A549 (cell line): ENCODE measurements around the gene MALAT1. TPM values are rescaled to one million over a fixed set of nuclear protein-coding genes. Genes with fewer than 3 reads are reported as not detected.
A peak's percentile ranks its signal among the peaks of the same experiment; 100 is the strongest.

Experiments used
- ATAC-seq, 2 experiments: fragments of 200-7000 bp in 1 of 2; fragments of >200 bp in 1 of 2; cut with Nextera tagmentation in 1 of 2; cut with Tn5 transposase in 1 of 2; 3 replicates each; pipeline versions ENCODE4 v1.8.0 to v1.9.1; 2018 to 2020; ENCODE audit warnings: mild to moderate bottlenecking in 1 of 2, moderate library complexity in 1 of 2
- CTCF ChIA-PET: fragments of 300-600 bp; sonication (Branson Sonifier 250); formaldehyde crosslinking; extraction: SDS; loops from one replicate; lab custom pipeline; 2021; ENCODE audit warnings: antibody characterized with exemption, inconsistent platforms; lab: Yijun Ruan, JAX
- POLR2A ChIA-PET: fragments of 350-600 bp; formaldehyde crosslinking; extraction: SDS; loops from one replicate; lab custom pipeline; 2021; ENCODE audit warnings: antibody characterized with exemption, inconsistent platforms; lab: Yijun Ruan, JAX
- DNase-seq, 2 experiments: peaks; one replicate each; pipeline versions ENCODE4 v3.0.0 to v3.0.0-alpha.2; 2011 to 2016; ENCODE audit warnings: low read depth in 1 of 2, low spot score in 1 of 2
- FAIRE-seq: peaks from 2 replicates; lab custom pipeline; 2011; peaks lifted over from hg19 to GRCh38; lab: Jason Lieb, UNC
- H3K27ac ChIP-seq, 2 experiments: fragments of >200 bp; sonication (Bioruptor Twin); formaldehyde crosslinking; 3 replicates each; pipeline ENCODE4 v1.5.1; 2016 to 2017
- H3K4me1 ChIP-seq: fragments of >200 bp; sonication (Bioruptor Twin); formaldehyde crosslinking; 3 replicates; pipeline ENCODE4 v1.6.1; 2016
- H3K4me2 ChIP-seq: fragments of >200 bp; sonication (Bioruptor Twin); formaldehyde crosslinking; 3 replicates; pipeline ENCODE4 v1.6.1; 2016
- H3K4me3 ChIP-seq: fragments of >200 bp; sonication (Bioruptor Twin); formaldehyde crosslinking; 3 replicates; pipeline ENCODE4 v1.5.1; 2016
- H3K9me3 ChIP-seq: fragments of >200 bp; sonication (Bioruptor Twin); formaldehyde crosslinking; 3 replicates; pipeline ENCODE4 v1.6.1; 2016
- CEBPB ChIP-seq, 2 experiments: fragments of >200 bp in 1 of 2; sonication (Bioruptor Twin) in 1 of 2; formaldehyde crosslinking in 1 of 2; IDR thresholded peaks; 2 replicates each; pipeline ENCODE4 v1.6.1; 2012 to 2016
- CHD4 ChIP-seq: fragments of 200-600 bp; sonication (generic); IDR thresholded peaks from 2 replicates; pipeline ENCODE4 v1.6.1; 2016; ENCODE audit warnings: antibody characterized with exemption, mild to moderate bottlenecking, borderline replicate concordance
- EHF ChIP-seq: fragments of 250-450 bp; sonication (Bioruptor Pico); IDR thresholded peaks from 2 replicates; pipeline ENCODE4 v1.5.0; 2020; ENCODE audit warnings: mild to moderate bottlenecking
- HDAC2 ChIP-seq: fragments of 200-600 bp; sonication (generic); IDR thresholded peaks from 2 replicates; pipeline ENCODE4 v1.6.1; 2016
- HOXA7 ChIP-seq: fragments of 250-450 bp; sonication (Bioruptor Pico); IDR thresholded peaks from 2 replicates; pipeline ENCODE4 v1.5.0; 2020; ENCODE audit warnings: mild to moderate bottlenecking, moderate library complexity
- HOXB13 ChIP-seq: fragments of 250-450 bp; sonication (Bioruptor Pico); IDR thresholded peaks from 2 replicates; pipeline ENCODE4 v1.5.0; 2020; ENCODE audit warnings: low read depth, mild to moderate bottlenecking, moderate library complexity
- HOXB5 ChIP-seq: fragments of 250-450 bp; sonication (Bioruptor Pico); IDR thresholded peaks from 2 replicates; pipeline ENCODE4 v1.5.0; 2020; ENCODE audit warnings: mild to moderate bottlenecking, moderate library complexity
- KDM1A ChIP-seq: fragments of 200-600 bp; sonication (generic); IDR thresholded peaks from 2 replicates; pipeline ENCODE4 v1.6.1; 2016; ENCODE audit warnings: low read depth, mild to moderate bottlenecking
- PHF8 ChIP-seq: fragments of 200-600 bp; sonication (generic); IDR thresholded peaks from 2 replicates; pipeline ENCODE4 v1.6.1; 2016; ENCODE audit warnings: low read depth, mild to moderate bottlenecking, antibody characterized with exemption, moderate library complexity, borderline replicate concordance
- RARB ChIP-seq: fragments of 250-450 bp; sonication (Bioruptor Pico); IDR thresholded peaks from 2 replicates; pipeline ENCODE4 v1.8.0; 2021; ENCODE audit warnings: mild to moderate bottlenecking, moderate library complexity
- RCOR1 ChIP-seq: fragments of 150-350 bp; IDR thresholded peaks from 2 replicates; pipeline ENCODE4 v1.6.1; 2014; ENCODE audit warnings: antibody characterized with exemption, low read length, low read depth
- ZNF302 ChIP-seq: fragments of 250-450 bp; sonication (Bioruptor Pico); IDR thresholded peaks from 2 replicates; pipeline ENCODE4 v1.9.0; 2021; ENCODE audit warnings: inconsistent platforms, mild to moderate bottlenecking, moderate library complexity
- WGBS: methylation state at CpG from one replicate; pipeline ENCODE4 v1.1.6; 2017; ENCODE audit errors: missing lambda C conversion rate; 5-methylcytosine and 5-hydroxymethylcytosine counted together
- polyA plus RNA-seq, 4 experiments: library from polyadenylated mRNA; depleted of rRNA in 3 of 4; stranded (reverse); fragments of >200 nt; fragmentation: RNase III in 1 of 4; extraction: RNeasy Plus Mini Kit Qiagen cat#74134 plus additional on column Dnase treatment in 1 of 4; gene quantifications; 2 replicates in 3 of 4; 3 replicates in 1 of 4; pipeline ENCODE4 v1.2.3, GENCODE V29; 2011 to 2017
- TF ChIP-seq, protein P1 (sequence below): fragments of 200-600 bp; sonication (generic); IDR thresholded peaks from 2 replicates; pipeline ENCODE4 v1.6.1; 2016; ENCODE audit warnings: antibody characterized with exemption, mild to moderate bottlenecking, moderate library complexity
- TF ChIP-seq, protein P2 (sequence below): IDR thresholded peaks from 2 replicates; pipeline ENCODE4 v1.6.1; 2012
- TF ChIP-seq, protein P3 (sequence below): IDR thresholded peaks from 2 replicates; pipeline ENCODE4 v1.6.1; 2012
- TF ChIP-seq, protein P4 (sequence below): fragments of 250-450 bp; sonication (Bioruptor Pico); IDR thresholded peaks from 2 replicates; pipeline ENCODE4 v1.5.0; 2020; ENCODE audit warnings: low read depth, mild to moderate bottlenecking, moderate library complexity

Gene MALAT1
- polyA plus RNA-seq, 2 of the 4 experiments (the other 2 are of a cell fraction) = 188 to 1,041 TPM

DNA sequence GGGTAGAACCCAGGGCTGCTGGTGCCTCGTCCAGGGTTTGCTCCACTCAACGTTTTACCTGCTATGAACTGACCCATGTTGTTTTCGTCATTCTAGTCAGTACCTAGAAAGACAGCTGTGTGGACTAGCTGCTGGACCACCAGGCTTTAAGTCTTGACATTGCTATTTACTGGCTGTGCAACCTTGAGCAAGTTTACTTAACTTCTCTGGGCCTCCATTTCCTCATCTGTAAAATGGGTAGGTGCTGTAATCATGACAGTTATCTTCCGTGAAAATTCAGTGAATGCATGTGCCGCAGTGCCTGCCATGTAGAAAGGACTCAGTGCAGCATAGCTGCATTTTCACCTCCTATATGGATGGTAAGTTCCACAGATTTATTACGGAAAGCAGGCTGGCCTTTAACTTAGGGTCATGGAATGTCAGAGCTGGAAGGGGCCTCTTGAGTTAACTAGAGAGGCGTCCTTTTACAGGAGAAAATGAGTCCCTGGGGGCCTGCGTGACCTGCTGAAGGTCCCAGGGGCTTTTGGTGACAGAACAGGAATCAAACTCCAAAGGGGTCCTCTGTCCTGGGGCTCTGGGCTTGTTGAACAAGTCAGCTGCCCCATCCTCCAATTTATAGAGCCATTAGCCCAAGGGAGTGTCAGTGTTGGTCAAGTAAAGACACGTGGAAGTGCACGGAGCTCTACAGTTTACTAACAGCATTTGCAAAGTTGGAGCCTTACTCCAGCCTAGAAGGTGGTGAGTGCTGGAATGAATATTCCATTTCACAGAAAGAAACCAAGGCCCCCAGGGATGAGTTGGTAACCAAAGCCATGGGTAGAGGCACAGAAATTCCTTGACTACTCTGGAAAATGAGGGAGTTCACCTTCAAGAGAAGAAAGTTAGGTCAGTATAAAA is 12.0 kb upstream of the MALAT1 start:
- H3K27ac ChIP-seq = peak overlapping the region; percentile 93 to 99
- DNase-seq (no peak), FAIRE-seq (no peak), ATAC-seq (no peak)
- H3K4me2 ChIP-seq = peak overlapping the region; percentile 81
- ChIA-PET CTCF (interaction anchor here (1.3 to 30.0 kb wide), 6 partner anchors 11 to 41 kb away, joined by 4 to 947 read pairs (median 12); partner anchors contain the start of gene MALAT1), POLR2A (interaction anchor here (0.9 to 26.7 kb wide), 5 partner anchors 9 to 63 kb away, joined by 3 to 1006 read pairs (median 36); partner anchors contain the start of genes MALAT1 and NEAT1)
- H3K9me3 ChIP-seq = no peaks in the 10 kb centered on the region
- peak; percentile 84; the same call in 1 of the 2 replicates for TF ChIP-seq CHD4
- TF ChIP-seq PHF8 = no peak
- 0 out of 2 replicates have a peak, but pooled peaks have one; percentile 29 for TF ChIP-seq RCOR1
- peak; percentile 80; the same call in 1 of the 2 replicates for TF ChIP-seq HOXB13 (CRISPR knock-in tag)
- TF ChIP-seq ZNF302 = peak; percentile 47; the same call in 1 of the 2 replicates
- TF ChIP-seq, protein P1, sequence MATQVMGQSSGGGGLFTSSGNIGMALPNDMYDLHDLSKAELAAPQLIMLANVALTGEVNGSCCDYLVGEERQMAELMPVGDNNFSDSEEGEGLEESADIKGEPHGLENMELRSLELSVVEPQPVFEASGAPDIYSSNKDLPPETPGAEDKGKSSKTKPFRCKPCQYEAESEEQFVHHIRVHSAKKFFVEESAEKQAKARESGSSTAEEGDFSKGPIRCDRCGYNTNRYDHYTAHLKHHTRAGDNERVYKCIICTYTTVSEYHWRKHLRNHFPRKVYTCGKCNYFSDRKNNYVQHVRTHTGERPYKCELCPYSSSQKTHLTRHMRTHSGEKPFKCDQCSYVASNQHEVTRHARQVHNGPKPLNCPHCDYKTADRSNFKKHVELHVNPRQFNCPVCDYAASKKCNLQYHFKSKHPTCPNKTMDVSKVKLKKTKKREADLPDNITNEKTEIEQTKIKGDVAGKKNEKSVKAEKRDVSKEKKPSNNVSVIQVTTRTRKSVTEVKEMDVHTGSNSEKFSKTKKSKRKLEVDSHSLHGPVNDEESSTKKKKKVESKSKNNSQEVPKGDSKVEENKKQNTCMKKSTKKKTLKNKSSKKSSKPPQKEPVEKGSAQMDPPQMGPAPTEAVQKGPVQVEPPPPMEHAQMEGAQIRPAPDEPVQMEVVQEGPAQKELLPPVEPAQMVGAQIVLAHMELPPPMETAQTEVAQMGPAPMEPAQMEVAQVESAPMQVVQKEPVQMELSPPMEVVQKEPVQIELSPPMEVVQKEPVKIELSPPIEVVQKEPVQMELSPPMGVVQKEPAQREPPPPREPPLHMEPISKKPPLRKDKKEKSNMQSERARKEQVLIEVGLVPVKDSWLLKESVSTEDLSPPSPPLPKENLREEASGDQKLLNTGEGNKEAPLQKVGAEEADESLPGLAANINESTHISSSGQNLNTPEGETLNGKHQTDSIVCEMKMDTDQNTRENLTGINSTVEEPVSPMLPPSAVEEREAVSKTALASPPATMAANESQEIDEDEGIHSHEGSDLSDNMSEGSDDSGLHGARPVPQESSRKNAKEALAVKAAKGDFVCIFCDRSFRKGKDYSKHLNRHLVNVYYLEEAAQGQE = no peak
- no peak for TF ChIP-seq CEBPB (IDR thresholded peaks at IDR 0.05)
- 0 out of 2 replicates have a peak, but pooled peaks have one; percentile 20 for TF ChIP-seq RARB (CRISPR knock-in tag)
- TF ChIP-seq EHF (CRISPR knock-in tag) = peak; percentile 79; the same call in 1 of the 2 replicates
- peak; percentile 65; the same call in 1 of the 2 replicates for TF ChIP-seq HOXB5 (CRISPR knock-in tag)
- TF ChIP-seq, protein P2, sequence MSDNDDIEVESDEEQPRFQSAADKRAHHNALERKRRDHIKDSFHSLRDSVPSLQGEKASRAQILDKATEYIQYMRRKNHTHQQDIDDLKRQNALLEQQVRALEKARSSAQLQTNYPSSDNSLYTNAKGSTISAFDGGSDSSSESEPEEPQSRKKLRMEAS = no peak
- TF ChIP-seq, protein P3, sequence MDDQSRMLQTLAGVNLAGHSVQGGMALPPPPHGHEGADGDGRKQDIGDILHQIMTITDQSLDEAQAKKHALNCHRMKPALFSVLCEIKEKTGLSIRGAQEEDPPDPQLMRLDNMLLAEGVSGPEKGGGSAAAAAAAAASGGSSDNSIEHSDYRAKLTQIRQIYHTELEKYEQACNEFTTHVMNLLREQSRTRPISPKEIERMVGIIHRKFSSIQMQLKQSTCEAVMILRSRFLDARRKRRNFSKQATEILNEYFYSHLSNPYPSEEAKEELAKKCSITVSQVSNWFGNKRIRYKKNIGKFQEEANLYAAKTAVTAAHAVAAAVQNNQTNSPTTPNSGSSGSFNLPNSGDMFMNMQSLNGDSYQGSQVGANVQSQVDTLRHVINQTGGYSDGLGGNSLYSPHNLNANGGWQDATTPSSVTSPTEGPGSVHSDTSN = no peak
- peak; percentile 91 for TF ChIP-seq HDAC2
- TF ChIP-seq HOXA7 = peak; percentile 73
- TF ChIP-seq, protein P4, sequence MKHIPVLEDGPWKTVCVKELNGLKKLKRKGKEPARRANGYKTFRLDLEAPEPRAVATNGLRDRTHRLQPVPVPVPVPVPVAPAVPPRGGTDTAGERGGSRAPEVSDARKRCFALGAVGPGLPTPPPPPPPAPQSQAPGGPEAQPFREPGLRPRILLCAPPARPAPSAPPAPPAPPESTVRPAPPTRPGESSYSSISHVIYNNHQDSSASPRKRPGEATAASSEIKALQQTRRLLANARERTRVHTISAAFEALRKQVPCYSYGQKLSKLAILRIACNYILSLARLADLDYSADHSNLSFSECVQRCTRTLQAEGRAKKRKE (CRISPR knock-in tag) = 0 out of 2 replicates have a peak, but pooled peaks have one; percentile 26
- TF ChIP-seq KDM1A = peak; percentile 96
- peaks cover 82% of the 10 kb centered on the region for H3K4me1 ChIP-seq
- WGBS = 66% methylated on average over 10 of the region's 10 CpGs
- no peak overlapping the region for H3K4me3 ChIP-seq
